Naive B cell (primary cell): Measurements from ENCODE around the gene ERN1. TPM values are rescaled to one million over a fixed set of nuclear protein-coding genes. Genes with fewer than 3 reads are reported as not detected.
A peak's percentile ranks its signal among the peaks of the same experiment; 100 is the strongest.
"Not testable (repeated sequence)": the region's sequence is repeated elsewhere in the genome, so short reads cannot be mapped to it uniquely, and the experiment has no call there.

ENCODE experiments used
- ATAC-seq, 2 donors: fragments of 150-1000 bp; cut with Tn5 transposase; 2 replicates each; pipeline ENCODE4 v1.10.0; 2021; ENCODE audit warnings: low read depth in 2 of 2, mild to moderate bottlenecking in 2 of 2, moderate library complexity in 2 of 2
- DNase-seq: peaks from one replicate; pipeline ENCODE4 v3.0.0; 2022
- H3K27ac Mint-ChIP-seq, 6 donors: one replicate each; pipeline ENCODE4 v1.8.0; 2020 to 2022; ENCODE audit warnings: mild to moderate bottlenecking in 6 of 6, mixed read lengths in 6 of 6, moderate library complexity in 5 of 6, inconsistent platforms in 2 of 6
- H3K27me3 Mint-ChIP-seq, 3 donors: one replicate each; pipeline ENCODE4 v1.8.0; 2021 to 2022; ENCODE audit warnings: mixed read lengths in 3 of 3, mild to moderate bottlenecking in 1 of 3
- H3K36me3 Mint-ChIP-seq, 2 donors: one replicate each; pipeline ENCODE4 v1.8.0; 2020 to 2022; ENCODE audit warnings: mixed read lengths in 2 of 2, inconsistent platforms in 1 of 2, mild to moderate bottlenecking in 1 of 2
- H3K4me1 Mint-ChIP-seq, 3 donors: one replicate each; pipeline ENCODE4 v1.8.0; 2020 to 2022; ENCODE audit warnings: mixed read lengths in 3 of 3, inconsistent platforms in 1 of 3, mild to moderate bottlenecking in 1 of 3, moderate library complexity in 1 of 3
- H3K4me3 Mint-ChIP-seq, 8 donors: one replicate each; pipeline ENCODE4 v1.8.0; 2020 to 2022; ENCODE audit warnings: mild to moderate bottlenecking in 8 of 8, mixed read lengths in 8 of 8, moderate library complexity in 8 of 8, inconsistent platforms in 2 of 8
- H3K9me3 Mint-ChIP-seq, 7 donors: one replicate each; pipeline ENCODE4 v1.8.0; 2020 to 2022; ENCODE audit warnings: mixed read lengths in 7 of 7, mild to moderate bottlenecking in 5 of 7, inconsistent platforms in 2 of 7, moderate library complexity in 1 of 7
- polyA plus RNA-seq, 6 donors: library from polyadenylated mRNA; unstranded; fragments of 300-500 nt; fragmentation: Illumina TruSeq; gene quantifications; one replicate each; pipeline ENCODE4 v1.2.3, GENCODE V29; 2021; ENCODE audit warnings: low read depth in 6 of 6

ERN1 gene
- polyA plus RNA-seq, 6 donors from 2014 or later, result 2.2 to 5.1 (median 4.2) TPM

- not testable (repeated sequence) for H3K36me3 Mint-ChIP-seq, H3K9me3 Mint-ChIP-seq, DNase-seq, H3K27me3 Mint-ChIP-seq
- peak; percentile 62 to 70 for ATAC-seq
- Mint-ChIP-seq H3K4me3 (peak overlapping the region in 7 of 8 donors; percentile 10 to 73 (median 50)), H3K27ac (peak overlapping the region in 4 of 6 donors; percentile 8 to 89 (median 53)), H3K4me1 (peaks cover 4 to 24% (median 13%) of the 10 kb centered on the region in 3 donors)
Observed at GRCh38 chr17:64120972-64121786, 8.8 kb downstream of the ERN1 start.

DNA sequence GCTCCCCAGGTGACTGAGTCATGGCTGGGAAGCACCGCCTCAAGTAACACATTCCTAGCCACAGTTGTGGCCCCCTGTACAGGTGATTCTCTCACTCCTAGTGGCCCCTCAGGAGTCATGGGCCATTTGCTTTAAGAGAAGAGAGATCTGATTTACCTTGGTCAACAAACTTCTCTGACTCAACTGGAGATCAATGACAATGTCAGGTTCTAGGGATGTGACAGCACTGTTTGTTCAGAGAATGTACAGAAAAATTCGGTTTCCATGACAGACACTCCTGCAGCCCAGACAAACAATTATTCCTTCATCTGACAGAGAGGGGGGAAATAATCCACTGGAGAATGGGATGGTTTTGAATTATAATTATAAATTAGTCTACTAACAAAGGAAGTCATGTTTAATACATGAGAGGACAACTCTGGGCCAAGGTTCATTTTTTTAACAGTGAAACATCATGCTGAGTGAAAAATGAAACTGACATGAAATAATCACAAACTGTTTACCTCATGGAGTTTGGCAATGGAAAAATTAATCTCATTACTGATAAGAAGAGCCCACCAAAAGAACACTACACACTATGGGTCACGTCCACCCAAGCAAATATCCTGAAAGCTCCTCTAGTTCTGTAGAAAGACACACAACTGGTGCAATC is 9.7 kb downstream of the ERN1 start:
- ATAC-seq, result no peak
- Mint-ChIP-seq H3K27me3 (peaks cover 0 to 5% (median 0%) of the 10 kb centered on the region in 3 donors), H3K9me3 (no peaks in the 10 kb centered on the region), H3K36me3 (peaks cover 0 to 4% of the 10 kb centered on the region in 2 donors), H3K27ac (no peak overlapping the region), H3K4me3 (peak overlapping the region in 1 of 8 donors; percentile 73), H3K4me1 (peaks cover 4 to 24% (median 13%) of the 10 kb centered on the region in 3 donors)
- DNase-seq, result no peak

DNA sequence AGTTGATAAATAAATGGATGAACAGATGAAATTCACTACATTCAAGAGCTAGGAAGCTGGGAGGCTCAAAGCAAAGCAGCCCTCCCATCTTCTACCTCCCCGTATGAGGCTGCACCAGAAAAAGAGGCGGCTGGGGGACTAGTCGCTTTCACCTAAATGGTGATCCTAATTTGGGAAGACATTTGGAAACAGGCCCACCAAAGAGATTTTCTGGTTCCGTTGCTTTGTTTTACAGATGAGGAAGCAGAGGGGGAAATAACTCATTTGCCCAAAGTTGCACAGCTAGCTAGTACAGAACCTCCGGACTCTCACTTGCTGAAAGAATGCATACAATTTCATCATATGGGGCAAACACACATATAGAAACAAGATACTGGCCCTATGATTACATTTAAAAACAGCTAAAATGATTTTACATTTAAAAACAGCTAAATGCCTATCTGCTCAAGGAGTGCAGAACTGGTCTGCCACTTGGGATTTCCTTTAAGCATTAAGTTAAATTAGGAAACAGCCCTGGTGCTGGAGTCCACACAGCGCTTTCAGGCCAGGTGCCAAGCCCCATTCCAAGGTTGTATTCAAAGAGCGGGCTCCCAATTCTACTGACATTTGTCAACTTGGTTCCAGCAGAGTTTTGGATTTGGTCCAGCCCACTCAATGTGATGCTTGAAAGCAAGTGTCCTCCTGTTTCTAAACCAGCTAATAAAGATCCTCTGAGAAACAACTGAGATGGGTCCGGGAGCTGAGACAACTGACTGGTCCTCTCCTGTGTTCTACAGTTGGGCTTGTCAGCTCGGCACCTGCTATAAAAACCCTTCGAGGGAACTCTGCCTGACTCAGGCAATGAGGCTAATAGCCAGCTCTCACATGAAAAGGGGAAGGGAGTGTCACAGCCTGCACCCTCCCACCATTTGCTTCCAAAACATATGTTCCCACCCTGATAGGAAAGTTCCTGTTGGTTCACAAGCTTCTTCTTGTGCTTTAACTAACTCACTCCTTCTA is 11.7 kb downstream of the ERN1 start:
- no peak overlapping the region for H3K4me3 Mint-ChIP-seq
- ATAC-seq (no peak), DNase-seq (no peak)
- peaks cover 4 to 24% (median 13%) of the 10 kb centered on the region in 3 donors for H3K4me1 Mint-ChIP-seq
- H3K36me3 Mint-ChIP-seq, result no peaks in the 10 kb centered on the region
- peak overlapping the region in 1 of 6 donors; percentile 6 for H3K27ac Mint-ChIP-seq
- peaks cover 0 to 5% (median 0%) of the 10 kb centered on the region in 3 donors for H3K27me3 Mint-ChIP-seq
- H3K9me3 Mint-ChIP-seq, result no peaks in the 10 kb centered on the region

- peaks cover 2 to 20% (median 18%) of the 10 kb centered on the region in 3 donors for H3K4me1 Mint-ChIP-seq
- H3K27ac Mint-ChIP-seq, result no peak overlapping the region
- H3K36me3 Mint-ChIP-seq, result no peaks in the 10 kb centered on the region
- no peaks in the 10 kb centered on the region for H3K9me3 Mint-ChIP-seq
- DNase-seq, result no peak
- ATAC-seq, result no peak
- H3K4me3 Mint-ChIP-seq, result no peak overlapping the region
- H3K27me3 Mint-ChIP-seq, result peaks cover 0 to 5% (median 0%) of the 10 kb centered on the region in 3 donors
Observed at GRCh38 chr17:64115822-64116534, 14.0 kb downstream of the ERN1 start.

- Mint-ChIP-seq H3K36me3 (no peaks in the 10 kb centered on the region), H3K27me3 (peaks cover 0 to 5% (median 0%) of the 10 kb centered on the region in 3 donors), H3K27ac (no peak overlapping the region), H3K4me1 (peaks cover 3 to 15% (median 10%) of the 10 kb centered on the region in 3 donors), H3K4me3 (peak overlapping the region in 1 of 8 donors; percentile 29), H3K9me3 (no peaks in the 10 kb centered on the region)
- DNase-seq (no peak), ATAC-seq (no peak)
Observed at GRCh38 chr17:64115043-64115698, 14.8 kb downstream of the ERN1 start.

DNA sequence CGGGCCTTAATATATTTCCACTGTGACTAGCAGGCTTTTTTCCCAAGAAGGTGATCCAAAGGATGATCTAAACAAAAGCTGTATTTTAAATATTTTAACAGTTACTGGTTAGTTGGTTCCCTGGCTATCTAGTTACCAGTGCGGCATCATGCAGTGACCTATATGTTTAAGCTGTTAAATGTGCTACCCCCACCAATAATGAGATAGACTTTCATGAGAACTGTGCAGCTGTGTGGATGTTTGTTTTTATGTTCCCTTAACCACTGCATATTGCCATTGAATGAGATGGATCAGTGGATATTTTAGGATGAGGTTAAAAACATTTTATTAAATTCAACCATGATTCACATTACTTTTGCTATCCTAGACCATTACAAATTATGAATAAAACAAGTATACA is 16.9 kb downstream of the ERN1 start:
- Mint-ChIP-seq H3K9me3 (no peaks in the 10 kb centered on the region), H3K27me3 (peaks cover 0 to 5% (median 0%) of the 10 kb centered on the region in 3 donors), H3K27ac (no peak overlapping the region)

GRCh38 chr17:64111831-64112230 is 18.1 kb downstream of the ERN1 start:
- Mint-ChIP-seq H3K4me1 (peaks cover 7 to 13% (median 9%) of the 10 kb centered on the region in 3 donors), H3K36me3 (no peaks in the 10 kb centered on the region), H3K27ac (no peak overlapping the region), H3K27me3 (peaks cover 0 to 5% (median 0%) of the 10 kb centered on the region in 3 donors), H3K4me3 (no peak overlapping the region), H3K9me3 (no peaks in the 10 kb centered on the region)
- ATAC-seq (no peak), DNase-seq (no peak)

More for the DNA sequence above, 16.9 kb downstream of the ERN1 start:
- peaks cover 7 to 13% (median 9%) of the 10 kb centered on the region in 3 donors for H3K4me1 Mint-ChIP-seq
- ATAC-seq (no peak), DNase-seq (no peak)
- H3K4me3 Mint-ChIP-seq, result no peak overlapping the region
- H3K36me3 Mint-ChIP-seq, result no peaks in the 10 kb centered on the region

DNA sequence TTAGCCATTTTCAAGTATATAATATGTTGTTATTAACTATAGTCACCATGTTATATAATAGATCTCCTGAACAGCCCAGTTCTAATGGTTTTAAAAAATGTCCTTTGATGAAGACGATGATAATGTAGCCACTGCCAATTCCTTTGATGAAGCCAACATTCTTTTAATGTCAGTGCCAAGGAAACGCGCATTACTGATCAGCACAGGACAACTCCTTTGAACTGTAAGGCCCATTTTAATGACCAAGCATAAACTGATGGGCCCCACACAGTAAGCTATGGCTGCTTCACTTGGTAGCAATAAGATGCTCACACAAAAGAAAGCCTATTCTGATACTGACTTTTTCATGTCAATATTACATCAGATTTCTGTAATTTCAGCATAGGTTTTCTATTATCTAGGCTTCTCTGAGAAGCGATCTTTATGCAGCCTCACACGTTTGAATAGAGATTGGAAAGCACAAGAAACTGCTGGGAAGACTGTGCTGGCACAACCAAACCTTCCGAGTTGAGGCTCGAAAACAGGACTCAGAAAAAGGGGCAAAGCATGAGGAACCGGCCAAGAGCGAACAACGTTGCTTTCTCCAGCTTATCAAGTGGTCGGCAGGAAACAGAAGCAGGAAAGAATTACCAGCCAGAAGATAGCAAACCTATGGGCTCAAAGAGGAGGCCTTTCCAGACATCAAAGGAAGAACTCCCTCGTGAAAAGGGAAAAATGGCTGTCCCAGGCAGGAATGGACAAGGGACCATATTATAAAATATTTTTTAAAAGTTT is 19.4 kb downstream of the ERN1 start:
- no peak for ATAC-seq
- Mint-ChIP-seq H3K4me3 (no peak overlapping the region), H3K4me1 (peaks cover 7 to 13% (median 9%) of the 10 kb centered on the region in 3 donors), H3K36me3 (no peaks in the 10 kb centered on the region), H3K27me3 (peaks cover 0 to under 1% (median 0%) of the 10 kb centered on the region in 3 donors), H3K9me3 (no peaks in the 10 kb centered on the region), H3K27ac (peak overlapping the region in 2 of 6 donors; percentile 3 to 42)
- no peak for DNase-seq

GRCh38 chr17:64109400-64109799 is 20.5 kb downstream of the ERN1 start:
- Mint-ChIP-seq H3K27ac (peak overlapping the region in 1 of 6 donors; percentile 42), H3K9me3 (no peaks in the 10 kb centered on the region), H3K36me3 (no peaks in the 10 kb centered on the region), H3K27me3 (no peaks in the 10 kb centered on the region), H3K4me3 (no peak overlapping the region), H3K4me1 (peaks cover 7 to 13% (median 9%) of the 10 kb centered on the region in 3 donors)
- ATAC-seq (no peak), DNase-seq (no peak)

GRCh38 chr17:64107500-64108236 is 22.3 kb downstream of the ERN1 start:
- H3K4me1 Mint-ChIP-seq, result peaks cover 7 to 13% (median 8%) of the 10 kb centered on the region in 3 donors
- peak overlapping the region in 2 of 6 donors; percentile 10 to 49 for H3K27ac Mint-ChIP-seq
- ATAC-seq (no peak), DNase-seq (no peak)
- no peaks in the 10 kb centered on the region for H3K36me3 Mint-ChIP-seq
- no peaks in the 10 kb centered on the region for H3K9me3 Mint-ChIP-seq
- no peak overlapping the region for H3K4me3 Mint-ChIP-seq
- H3K27me3 Mint-ChIP-seq, result no peaks in the 10 kb centered on the region

DNA sequence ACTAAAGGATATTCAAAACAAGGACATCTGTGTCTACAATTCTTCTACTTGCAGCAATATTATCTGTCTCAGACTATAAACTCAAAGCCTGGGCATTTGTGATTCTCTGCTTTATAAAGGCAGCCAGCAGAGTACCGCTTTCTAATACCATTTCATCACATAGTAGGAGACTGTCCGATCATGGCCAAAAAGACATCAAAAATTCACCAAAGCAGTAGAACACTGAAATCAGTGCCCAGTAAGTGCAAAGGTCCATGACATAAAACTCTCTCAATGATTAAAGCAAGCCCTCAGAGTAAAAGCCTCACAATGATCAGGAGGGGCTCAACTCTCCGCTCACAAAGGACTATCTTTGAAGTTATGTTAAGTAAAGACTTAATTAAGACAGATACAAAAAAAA is 23.0 kb downstream of the ERN1 start:
- DNase-seq (no peak), ATAC-seq (no peak)
- H3K4me3 Mint-ChIP-seq, result no peak overlapping the region
- peaks cover under 1 to 8% (median 7%) of the 10 kb centered on the region in 3 donors for H3K4me1 Mint-ChIP-seq
- H3K9me3 Mint-ChIP-seq, result no peaks in the 10 kb centered on the region
- H3K36me3 Mint-ChIP-seq, result no peaks in the 10 kb centered on the region
- H3K27ac Mint-ChIP-seq, result no peak overlapping the region
- no peaks in the 10 kb centered on the region for H3K27me3 Mint-ChIP-seq
